HG03095 (cell line): ENCODE measurements around the gene SAPCD2.
"Not testable (repeated sequence)": the region's sequence is repeated elsewhere in the genome, so short reads cannot be mapped to it uniquely, and the experiment has no call there.

Experiments
- ATAC-seq: cut with Tn5 transposase; IDR thresholded peaks from one replicate; pipeline ENCODE4 v1.9.1; 2021; ENCODE audit warnings: moderate library complexity; ENCODE audit not compliant: unreplicated experiment

The SAPCD2 gene

GRCh38 chr9:137033481-137033880 lies 36.9 kb downstream of the SAPCD2 start:
- ATAC-seq = not testable (repeated sequence)

GRCh38 chr9:137032858-137033257 lies 37.5 kb downstream of the SAPCD2 start:
- ATAC-seq = no peak

GRCh38 chr9:137031904-137032640 lies 38.3 kb downstream of the SAPCD2 start, which contains the start of gene FUT7:
Gene FUT7, minus strand, starts transcription at chr9:137032088. Its CDS starts 97 bp downstream, at chr9:137031991.
- ATAC-seq = no peak

- ATAC-seq = no peak
Measured at GRCh38 chr9:137030538-137031527, 39.5 kb downstream of the SAPCD2 start.

- no peak for ATAC-seq
Measured at GRCh38 chr9:137030006-137030405, 40.4 kb downstream of the SAPCD2 start.

- no peak for ATAC-seq
Measured at GRCh38 chr9:137029058-137029936, 41.1 kb downstream of the SAPCD2 start.

- ATAC-seq = no peak
Measured at GRCh38 chr9:137028263-137029057, 41.9 kb downstream of the SAPCD2 start.

GRCh38 chr9:137027369-137028262 lies 42.7 kb downstream of the SAPCD2 start, which contains the start of gene ABCA2:
Gene ABCA2, minus strand, starts transcription at chr9:137028237. Its CDS starts 97 bp downstream, at chr9:137028140.
- ATAC-seq = no peak

- ATAC-seq = no peak
Measured at GRCh38 chr9:137026828-137027227, 43.5 kb downstream of the SAPCD2 start.

- ATAC-seq = no peak
Measured at GRCh38 chr9:137026384-137026783, 44.0 kb downstream of the SAPCD2 start.

- no peak for ATAC-seq
Measured at GRCh38 chr9:137025517-137025966, 44.8 kb downstream of the SAPCD2 start.

GRCh38 chr9:137023583-137023991 lies 46.8 kb downstream of the SAPCD2 start:
- ATAC-seq = no peak

GRCh38 chr9:137023157-137023556 lies 47.2 kb downstream of the SAPCD2 start:
- ATAC-seq = no peak

GRCh38 chr9:137022662-137023008 lies 47.7 kb downstream of the SAPCD2 start:
- no peak for ATAC-seq

- ATAC-seq = no peak
Measured at GRCh38 chr9:137021979-137022661, 48.2 kb downstream of the SAPCD2 start.

- no peak for ATAC-seq
Measured at GRCh38 chr9:137021568-137021978, 48.8 kb downstream of the SAPCD2 start.

- ATAC-seq = no peak
Measured at GRCh38 chr9:137020771-137021567, 49.4 kb downstream of the SAPCD2 start.
